Naive thymus-derived CD8-positive, alpha-beta T cell (primary cell): ENCODE results near the gene ELFN2. TPM values are rescaled to one million over a fixed set of nuclear protein-coding genes. Genes with fewer than 3 reads are reported as not detected.

ENCODE experiments used
- ATAC-seq, 2 donors: fragments of 150-1000 bp; cut with Tn5 transposase in 1 of 2; sonication (Bioruptor Pico), chemical (Tn5 transposase) in 1 of 2; 1 replicate in 1 of 2; 2 replicates in 1 of 2; pipeline ENCODE4 v1.10.0; 2021; ENCODE audit warnings: mild to moderate bottlenecking in 2 of 2, moderate library complexity in 2 of 2
- POLR2A ChIA-PET: fragments of 350-600 bp; sonication (Branson Sonifier 250); formaldehyde crosslinking; loops from one replicate; lab custom pipeline; 2021; ENCODE audit warnings: antibody characterized with exemption; lab: Charles Lee
- DNase-seq, 10 donors: peaks; one replicate each; pipeline versions ENCODE4 v3.0.0 to v3.0.0-alpha.2; 2020 to 2022
- H3K27ac Mint-ChIP-seq, 10 donors: one replicate each; pipeline ENCODE4 v1.8.0; 2020 to 2022; ENCODE audit warnings: mild to moderate bottlenecking in 10 of 10, mixed read lengths in 10 of 10, moderate library complexity in 4 of 10, inconsistent platforms in 1 of 10
- H3K27me3 Mint-ChIP-seq, 5 donors: one replicate each; pipeline ENCODE4 v1.8.0; 2021 to 2022; ENCODE audit warnings: mixed read lengths in 5 of 5
- H3K36me3 Mint-ChIP-seq, 3 donors: one replicate each; pipeline ENCODE4 v1.8.0; 2020 to 2022; ENCODE audit warnings: mixed read lengths in 3 of 3, mild to moderate bottlenecking in 2 of 3, inconsistent platforms in 1 of 3
- H3K4me1 Mint-ChIP-seq, 4 donors: one replicate each; pipeline ENCODE4 v1.8.0; 2021 to 2022; ENCODE audit warnings: mixed read lengths in 4 of 4
- H3K4me3 Mint-ChIP-seq, 10 donors: one replicate each; pipeline ENCODE4 v1.8.0; 2020 to 2022; ENCODE audit warnings: mild to moderate bottlenecking in 10 of 10, mixed read lengths in 10 of 10, moderate library complexity in 6 of 10, inconsistent platforms in 1 of 10
- H3K9me3 Mint-ChIP-seq, 9 donors: one replicate each; pipeline ENCODE4 v1.8.0; 2020 to 2022; ENCODE audit warnings: mixed read lengths in 9 of 9, mild to moderate bottlenecking in 3 of 9, inconsistent platforms in 1 of 9, moderate library complexity in 1 of 9
- polyA plus RNA-seq, 3 donors: library from polyadenylated mRNA; unstranded; fragments of 300-500 nt; fragmentation: Illumina TruSeq; gene quantifications; one replicate each; pipeline ENCODE4 v1.2.3, GENCODE V29; 2021
- total RNA-seq, 8 experiments: library from RNA in 2 of 8; stranded (reverse) in 2 of 8; gene quantifications; one replicate each; pipeline ENCODE4 v1.2.3 and lab custom pipeline; 2021 to 2026

The ELFN2 gene
- total and polyA plus RNA-seq, 5 experiments from 2014 or later: 0.55 to 0.88 TPM; not detected in 3

- H3K27me3 Mint-ChIP-seq: peaks cover 3 to 13% (median 9%) of the 10 kb centered on the region in 5 donors
- DNase-seq: no peak
- POLR2A ChIA-PET: interaction anchor here (0.9 kb wide), 1 partner anchor 11 kb away, joined by 3 read pairs; no protein-coding TSS in a partner anchor
- no peaks in the 10 kb centered on the region for H3K36me3 Mint-ChIP-seq
- ATAC-seq: no peak
- peaks cover 4 to 24% (median 17%) of the 10 kb centered on the region in 4 donors for H3K4me1 Mint-ChIP-seq
- H3K4me3 Mint-ChIP-seq: no peak overlapping the region
- H3K27ac Mint-ChIP-seq: peak overlapping the region in 2 of 10 donors; percentile 20 to 56
- H3K9me3 Mint-ChIP-seq: no peaks in the 10 kb centered on the region
Observed at GRCh38 chr22:37320726-37321677, 106.3 kb downstream of the ELFN2 start.

GRCh38 chr22:37319469-37319868 lies 107.8 kb downstream of the ELFN2 start:
- H3K27me3 Mint-ChIP-seq: peaks cover 3 to 12% (median 7%) of the 10 kb centered on the region in 5 donors
- no peak overlapping the region for H3K4me3 Mint-ChIP-seq
- POLR2A ChIA-PET: interaction anchor here (1.4 kb wide), 1 partner anchor 109 kb away, joined by 3 read pairs; no protein-coding TSS in a partner anchor
- peaks cover 9 to 36% (median 30%) of the 10 kb centered on the region in 4 donors for H3K4me1 Mint-ChIP-seq
- ATAC-seq: no peak
- no peaks in the 10 kb centered on the region for H3K36me3 Mint-ChIP-seq
- H3K27ac Mint-ChIP-seq: no peak overlapping the region
- H3K9me3 Mint-ChIP-seq: no peaks in the 10 kb centered on the region
- no peak for DNase-seq

GRCh38 chr22:37318364-37319109 lies 108.7 kb downstream of the ELFN2 start:
- Mint-ChIP-seq H3K4me3 (peak overlapping the region in 1 of 10 donors; percentile 30), H3K27ac (peak overlapping the region in 3 of 10 donors; percentile 25 to 78 (median 52)), H3K4me1 (peaks cover 14 to 45% (median 37%) of the 10 kb centered on the region in 4 donors), H3K9me3 (no peaks in the 10 kb centered on the region), H3K27me3 (peaks cover 0 to 4% (median under 1%) of the 10 kb centered on the region in 5 donors), H3K36me3 (peaks cover 0 to 2% (median 0%) of the 10 kb centered on the region in 3 donors)
- no peak for DNase-seq
- ATAC-seq: no peak
- POLR2A ChIA-PET: interaction anchor here (0.9 to 9.6 kb wide), 5 partner anchors 36 to 180 kb away, joined by 3 to 141 read pairs (median 3); partner anchors contain the start of gene CYTH4

Other genes with a start within 250 kb of the ELFN2 start
- gene C1QTNF6, start 239.2 kb downstream of the ELFN2 start, total RNA-seq: 10 to 100 TPM; 24.6 to 25.7 TPM
- gene C1QTNF6, start 239.2 kb downstream of the ELFN2 start, polyA plus RNA-seq: 1 to 10 TPM in 2 of 3 donors, under 1 TPM in 1; 0.68 to 4.0 (median 1.7) TPM
- gene SSTR3, start 215.0 kb downstream of the ELFN2 start, total RNA-seq: 10 to 100 TPM; 13.5 to 13.7 TPM
- 1 to 10 TPM; 2.9 to 7.3 (median 4.2) TPM for gene SSTR3, start 215.0 kb downstream of the ELFN2 start, polyA plus RNA-seq
- 100 to 1,000 TPM; 295 to 297 TPM for gene RAC2, start 183.2 kb downstream of the ELFN2 start, total RNA-seq
- 1,000 to 10,000 TPM in 2 of 3 donors, 100 to 1,000 TPM in 1; 740 to 1,115 (median 1,110) TPM for gene RAC2, start 183.2 kb downstream of the ELFN2 start, polyA plus RNA-seq
- gene CYTH4, start 145.0 kb downstream of the ELFN2 start, total RNA-seq: 100 to 1,000 TPM; 177 to 193 TPM
- gene CYTH4, start 145.0 kb downstream of the ELFN2 start, polyA plus RNA-seq: 10 to 100 TPM; 48.9 to 60.8 (median 54.6) TPM
- 100 to 1,000 TPM; 233 to 235 TPM for gene MFNG, start 58.9 kb upstream of the ELFN2 start, total RNA-seq
- gene MFNG, start 58.9 kb upstream of the ELFN2 start, polyA plus RNA-seq: 100 to 1,000 TPM; 290 to 401 (median 329) TPM
- gene CARD10, start 91.9 kb upstream of the ELFN2 start, total RNA-seq: 1 to 10 TPM; 1.2 to 1.4 TPM
- under 1 TPM in 1 of 3 donors, not detected in 2; 0.22 TPM for gene CARD10, start 91.9 kb upstream of the ELFN2 start, polyA plus RNA-seq
- gene CDC42EP1, start 133.0 kb upstream of the ELFN2 start, total RNA-seq: not detected
- not detected for gene CDC42EP1, start 133.0 kb upstream of the ELFN2 start, polyA plus RNA-seq
- not detected for gene LGALS2, start 152.6 kb upstream of the ELFN2 start, total RNA-seq
- not detected for gene LGALS2, start 152.6 kb upstream of the ELFN2 start, polyA plus RNA-seq
- gene GGA1, start 181.4 kb upstream of the ELFN2 start, total RNA-seq: 100 to 1,000 TPM; 103 to 110 TPM
- gene GGA1, start 181.4 kb upstream of the ELFN2 start, polyA plus RNA-seq: 10 to 100 TPM; 20.3 to 24.5 (median 22.6) TPM
- gene SH3BP1, start 212.2 kb upstream of the ELFN2 start, total RNA-seq: 10 to 100 TPM; 77.9 to 79.0 TPM
- gene SH3BP1, start 212.2 kb upstream of the ELFN2 start, polyA plus RNA-seq: 10 to 100 TPM; 16.9 to 26.5 (median 25.6) TPM
- gene PDXP, start 231.2 kb upstream of the ELFN2 start, total RNA-seq: 1 to 10 TPM; 4.3 to 5.9 TPM
- 1 to 10 TPM; 1.7 to 9.6 (median 5.8) TPM for gene PDXP, start 231.2 kb upstream of the ELFN2 start, polyA plus RNA-seq
- 10 to 100 TPM; 14.3 to 16.8 TPM for gene LGALS1, start 248.2 kb upstream of the ELFN2 start, total RNA-seq
- 100 to 1,000 TPM in 1 of 3 donors, 10 to 100 TPM in 2; 19.6 to 122 (median 34.8) TPM for gene LGALS1, start 248.2 kb upstream of the ELFN2 start, polyA plus RNA-seq